ENCODE data around the gene EXOC4.

GRCh38 chr7:133781486-133782090 lies 528.7 kb downstream of the EXOC4 start:
- TF ChIP-seq CTCF (IDR thresholded peaks at IDR 0.05) (no peak), POLR2A (IDR thresholded peaks at IDR 0.05) (no peak)
